H1 (cell line): ENCODE measurements around the gene FTL. TPM values are rescaled to one million over a fixed set of nuclear protein-coding genes. Genes with fewer than 3 reads are reported as not detected.

Experiments
- CTCF ChIA-PET: fragments of 300-600 bp; sonication (Branson Sonifier 250); formaldehyde crosslinking; loops from one replicate; lab custom pipeline; 2021; ENCODE audit not compliant: partially characterized antibody; lab: Charles Lee
- POLR2A ChIA-PET: fragments of 300-600 bp; sonication (Branson Sonifier 250); formaldehyde crosslinking; loops from one replicate; lab custom pipeline; 2021; ENCODE audit warnings: inconsistent platforms; ENCODE audit not compliant: partially characterized antibody; lab: Charles Lee
- DNase-seq, 2 experiments: peaks; one replicate each; pipeline versions ENCODE4 v3.0.0 to v3.0.0-alpha.2; 2010 to 2022; ENCODE audit warnings: low spot score in 2 of 2, low read depth in 1 of 2, mixed read lengths in 1 of 2
- FAIRE-seq: peaks from 2 replicates; lab custom pipeline; 2011; peaks lifted over from hg19 to GRCh38; lab: Jason Lieb, UNC
- H2AFZ ChIP-seq: 2 replicates; pipeline ENCODE4 v1.8.1; 2012; ENCODE audit warnings: low read length, inconsistent platforms
- H2AK5ac ChIP-seq: 2 replicates; pipeline ENCODE4 v1.6.1; 2013; ENCODE audit warnings: low read depth, low read length
- H2BK120ac ChIP-seq: replicated peaks from 2 replicates; pipeline ENCODE3; 2013; ENCODE audit warnings: low read depth, low read length, inconsistent platforms
- H2BK12ac ChIP-seq: 2 replicates; pipeline ENCODE4 v1.6.1; 2013; ENCODE audit warnings: low read depth, low read length
- H2BK15ac ChIP-seq: 2 replicates; pipeline ENCODE4 v1.6.1; 2013; ENCODE audit warnings: low read length
- H2BK20ac ChIP-seq: 2 replicates; pipeline ENCODE4 v1.6.1; 2013; ENCODE audit warnings: low read length
- H2BK5ac ChIP-seq: 2 replicates; pipeline ENCODE4 v1.6.1; 2013; ENCODE audit warnings: low read depth, low read length
- H3K14ac ChIP-seq: 2 replicates; pipeline ENCODE4 v1.6.1; 2013; ENCODE audit warnings: inconsistent platforms; ENCODE audit not compliant: insufficient read length
- H3K18ac ChIP-seq: 2 replicates; pipeline ENCODE4 v1.6.1; 2013; ENCODE audit warnings: low read length; ENCODE audit errors: extremely low read depth
- H3K23ac ChIP-seq: 2 replicates; pipeline ENCODE4 v1.6.1; 2013; ENCODE audit warnings: inconsistent platforms; ENCODE audit not compliant: insufficient read length
- H3K23me2 ChIP-seq: 2 replicates; pipeline ENCODE4 v1.6.1; 2013; ENCODE audit warnings: low read depth, low read length
- H3K27ac ChIP-seq: 2 replicates; pipeline ENCODE4 v1.6.1; 2011; ENCODE audit warnings: low read depth, low read length, inconsistent platforms
- H3K27me3 ChIP-seq, 4 experiments: replicated peaks in 1 of 4; 1 replicate in 1 of 4; 2 replicates in 3 of 4; pipeline versions ENCODE4 v1.6.1 to v1.8.1; 2011 to 2013; ENCODE audit warnings: low read length in 3 of 4, mild to moderate bottlenecking in 3 of 4, inconsistent platforms in 2 of 4, mixed read lengths in 2 of 4, moderate library complexity in 1 of 4; ENCODE audit not compliant: control insufficient read depth in 3 of 4, insufficient read depth in 3 of 4; ENCODE audit errors: extremely low read depth in 1 of 4
- H3K36me3 ChIP-seq, 4 experiments: 2 replicates each; pipeline versions ENCODE4 v1.6.1 to v1.8.1; 2011 to 2013; ENCODE audit warnings: mild to moderate bottlenecking in 4 of 4, low read length in 3 of 4, moderate library complexity in 2 of 4, control low read depth in 1 of 4, inconsistent platforms in 1 of 4; ENCODE audit not compliant: insufficient read depth in 4 of 4, control insufficient read depth in 2 of 4
- H3K4ac ChIP-seq: replicated peaks from 2 replicates; pipeline ENCODE3; 2013; ENCODE audit warnings: low read length, low read depth, mixed read lengths, inconsistent platforms; ENCODE audit not compliant: insufficient read length
- H3K4me1 ChIP-seq, 4 experiments: replicated peaks in 1 of 4; 1 replicate in 1 of 4; 2 replicates in 3 of 4; pipeline versions ENCODE4 v1.6.1 to v1.8.1; 2011 to 2013; ENCODE audit warnings: low read length in 3 of 4, inconsistent platforms in 2 of 4, mixed read lengths in 1 of 4; ENCODE audit not compliant: insufficient read depth in 4 of 4, control insufficient read depth in 3 of 4
- H3K4me2 ChIP-seq, 2 experiments: 2 replicates each; pipeline versions ENCODE4 v1.6.1 to v1.8.1; 2011 to 2013; ENCODE audit warnings: low read depth in 2 of 2, low read length in 2 of 2, control low read depth in 1 of 2, inconsistent platforms in 1 of 2, mild to moderate bottlenecking in 1 of 2; ENCODE audit not compliant: insufficient read depth in 1 of 2
- H3K4me3 ChIP-seq, 4 experiments: fragments of 200-600, 300-600 bp in 1 of 4; sonication (generic), shearing (Covaris generic), sonication (Bioruptor Twin) in 1 of 4; 2 replicates each; pipeline versions ENCODE4 v1.5.1 to v1.8.1; 2011 to 2016; ENCODE audit warnings: low read length in 4 of 4, low read depth in 3 of 4, control low read depth in 2 of 4, inconsistent platforms in 2 of 4, mild to moderate bottlenecking in 2 of 4, mixed read lengths in 1 of 4, moderate library complexity in 1 of 4; ENCODE audit not compliant: insufficient read depth in 2 of 4; ENCODE audit errors: extremely low read depth in 1 of 4
- H3K56ac ChIP-seq: replicated peaks from 2 replicates; pipeline ENCODE3; 2013; ENCODE audit warnings: low read depth, mild to moderate bottlenecking, mixed read lengths, low read length, inconsistent platforms; ENCODE audit not compliant: insufficient read length
- H3K79me1 ChIP-seq: 2 replicates; pipeline ENCODE4 v1.6.1; 2013; ENCODE audit warnings: low read depth, low read length, control low read depth
- H3K79me2 ChIP-seq, 2 experiments: 2 replicates each; pipeline versions ENCODE4 v1.6.1 to v1.8.1; 2012 to 2013; ENCODE audit warnings: low read length in 2 of 2, mild to moderate bottlenecking in 2 of 2, inconsistent platforms in 1 of 2; ENCODE audit not compliant: insufficient read depth in 2 of 2, control insufficient read depth in 1 of 2
- H3K9ac ChIP-seq, 4 experiments: replicated peaks in 1 of 4; 1 replicate in 1 of 4; 2 replicates in 3 of 4; pipeline versions ENCODE4 v1.6.1 to v1.8.1; 2011 to 2013; ENCODE audit warnings: low read depth in 3 of 4, low read length in 3 of 4, control low read depth in 2 of 4, mild to moderate bottlenecking in 2 of 4, moderate library complexity in 2 of 4, inconsistent platforms in 1 of 4; ENCODE audit errors: extremely low read depth in 1 of 4
- H3K9me3 ChIP-seq, 2 experiments: 2 replicates each; pipeline versions ENCODE4 v1.6.1 to v1.8.1; 2012 to 2013; ENCODE audit warnings: mild to moderate bottlenecking in 2 of 2, moderate library complexity in 2 of 2, control low read depth in 1 of 2, inconsistent platforms in 1 of 2, low read depth in 1 of 2, low read length in 1 of 2, mixed read lengths in 1 of 2; ENCODE audit not compliant: insufficient read depth in 2 of 2
- H4K20me1 ChIP-seq, 2 experiments: replicated peaks in 1 of 2; 2 replicates each; pipeline versions ENCODE3 to v1.8.1; 2011 to 2013; ENCODE audit warnings: inconsistent platforms in 2 of 2, low read length in 2 of 2, mild to moderate bottlenecking in 1 of 2; ENCODE audit not compliant: insufficient read depth in 2 of 2, control insufficient read depth in 1 of 2
- H4K5ac ChIP-seq: 2 replicates; pipeline ENCODE4 v1.6.1; 2013; ENCODE audit warnings: low read length, low read depth, mixed read lengths, inconsistent platforms; ENCODE audit not compliant: insufficient read length
- H4K8ac ChIP-seq: 2 replicates; pipeline ENCODE4 v1.8.0; 2013; ENCODE audit warnings: mild to moderate bottlenecking, moderate library complexity, low read length, inconsistent platforms; ENCODE audit not compliant: insufficient read depth; ENCODE audit errors: extremely low read depth
- H4K91ac ChIP-seq: replicated peaks from 2 replicates; pipeline ENCODE3; 2013; ENCODE audit warnings: low read length, mixed read lengths, inconsistent platforms; ENCODE audit not compliant: insufficient read length
- JUND ChIP-seq: IDR thresholded peaks from 2 replicates; pipeline ENCODE4 v1.6.1; 2011; ENCODE audit warnings: mild to moderate bottlenecking, improper control_type of control experiment, low read length
- KDM5A ChIP-seq: fragments of 200-600 bp; IDR thresholded peaks from 2 replicates; pipeline ENCODE4 v1.7.1; 2012; ENCODE audit warnings: mild to moderate bottlenecking, low read length, inconsistent platforms, mixed read lengths
- RAD21 ChIP-seq, 2 experiments: IDR thresholded peaks in 1 of 2; conservative IDR thresholded peaks in 1 of 2; 2 replicates each; pipeline ENCODE4 v1.6.1; 2011; ENCODE audit warnings: low read depth in 2 of 2, low read length in 2 of 2, improper control_type of control experiment in 1 of 2, inconsistent platforms in 1 of 2, mild to moderate bottlenecking in 1 of 2, moderate library complexity in 1 of 2
- WGBS, 2 experiments: shearing (Covaris generic) in 1 of 2; methylation state at CpG; one replicate each; pipeline versions ENCODE4 v1.1.6 to v1.1.7; 2013 to 2015; ENCODE audit warnings: low lambda C conversion rate in 2 of 2, mixed read lengths in 2 of 2, inconsistent platforms in 1 of 2, low coverage in 1 of 2, missing lambda C conversion rate in 1 of 2; ENCODE audit not compliant: insufficient replicate concordance in 2 of 2, insufficient coverage in 1 of 2, insufficient read length in 1 of 2; ENCODE audit errors: extremely low coverage in 1 of 2, missing lambda C conversion rate in 1 of 2; 5-methylcytosine and 5-hydroxymethylcytosine counted together
- polyA plus RNA-seq, 7 experiments: library from polyadenylated mRNA; depleted of rRNA in 3 of 7; stranded (reverse) in 5 of 7; unstranded in 2 of 7; fragments of >200 nt in 5 of 7; fragments of 200-250 nt in 2 of 7; gene quantifications; 1 replicate in 5 of 7; 2 replicates in 1 of 7; 4 replicates in 1 of 7; pipeline versions ENCODE4 v1.2.1 to v1.2.3, GENCODE V29; 2011 to 2013; ENCODE audit warnings: missing spikeins in 2 of 7, mixed read lengths in 2 of 7
- total RNA-seq: library from RNA; stranded (reverse); fragmentation: NEBNext Ultra II Directional; extraction: Animal tissue kit (Norgen Biotek cat#: 25700); gene quantifications from 2 replicates; pipeline ENCODE4 v1.2.1, GENCODE V29; 2021

The FTL gene
- total and polyA plus RNA-seq, 2 of the 8 experiments (the other 6 are each of a cell fraction or from before 2014, with no cell fraction given) = 1,751 to 2,427 TPM

GRCh38 chr19:48928164-48929025 is 36.7 kb upstream of the FTL start:
- H3K23ac ChIP-seq = no peak overlapping the region
- H3K4me3 ChIP-seq = no peak overlapping the region
- no peak overlapping the region for H2BK12ac ChIP-seq
- H3K56ac ChIP-seq = no peak overlapping the region
- H3K27ac ChIP-seq = no peak overlapping the region
- H2BK120ac ChIP-seq = no peak overlapping the region
- H4K5ac ChIP-seq = no peak overlapping the region
- no peak overlapping the region for H3K9ac ChIP-seq
- ChIA-PET POLR2A (interaction anchor here (0.7 to 6.7 kb wide), 5 partner anchors 12 to 560 kb away, joined by 3 to 29 read pairs (median 4); partner anchors contain the start of gene FTL), CTCF (interaction anchor here (0.7 to 2.2 kb wide), 3 partner anchors 42 to 117 kb away, joined by 3 to 6 read pairs (median 3); no protein-coding TSS in a partner anchor)
- no peaks in the 10 kb centered on the region for H3K9me3 ChIP-seq
- no peak overlapping the region for H2BK20ac ChIP-seq
- TF ChIP-seq RAD21 (IDR thresholded peaks at IDR 0.05 in 1 of 2, conservative IDR thresholded peaks at IDR 0.05 in 1 of 2; ENCODE audit: low read depth in 2 of 2, low read length in 2 of 2) = 0 out of 4 replicates have a peak, but pooled peaks of 1 of the 2 experiments have one; percentile 5
- no peak for TF ChIP-seq KDM5A
- TF ChIP-seq JUND = no peak
- no peak overlapping the region for H2AFZ ChIP-seq
- H4K20me1 ChIP-seq = no peaks in the 10 kb centered on the region
- H3K79me2 ChIP-seq = no peaks in the 10 kb centered on the region
- H3K18ac ChIP-seq = no peak overlapping the region
- peaks cover 0 to 6% (median 5%) of the 10 kb centered on the region in 4 experiments; a peak in 5 of 7 replicates for H3K4me1 ChIP-seq
- no peak overlapping the region for H4K8ac ChIP-seq
- FAIRE-seq = no peak
- H2BK15ac ChIP-seq = no peak overlapping the region
- no peak overlapping the region for H3K4ac ChIP-seq
- H2BK5ac ChIP-seq = no peak overlapping the region
- H2AK5ac ChIP-seq = no peak overlapping the region
- no peak overlapping the region for H3K14ac ChIP-seq
- H3K36me3 ChIP-seq = no peaks in the 10 kb centered on the region
- no peak overlapping the region for H3K4me2 ChIP-seq
- peaks cover 0 to 9% (median 8%) of the 10 kb centered on the region in 4 experiments; a peak in 5 of 7 replicates for H3K27me3 ChIP-seq
- H3K79me1 ChIP-seq = no peaks in the 10 kb centered on the region
- WGBS, 2 experiments = 87% methylated on average over 14 of the region's 15 CpGs; no CpG with 5 or more reads in 1 of the 2 experiments
- H4K91ac ChIP-seq = no peak overlapping the region
- no peaks in the 10 kb centered on the region; the same call in none of the 2 replicates for H3K23me2 ChIP-seq
- no peak for DNase-seq
